NCI-H146 treated with DMSO at 0.1 percent for 48 hours (cell line): Measurements from ENCODE around the gene RAB36.

Experiments
- DNase-seq: peaks from one replicate; lab custom pipeline; 2025; ENCODE audit not compliant: unreplicated experiment; lab: John Stamatoyannopoulos, UW

RAB36 gene, protein sequence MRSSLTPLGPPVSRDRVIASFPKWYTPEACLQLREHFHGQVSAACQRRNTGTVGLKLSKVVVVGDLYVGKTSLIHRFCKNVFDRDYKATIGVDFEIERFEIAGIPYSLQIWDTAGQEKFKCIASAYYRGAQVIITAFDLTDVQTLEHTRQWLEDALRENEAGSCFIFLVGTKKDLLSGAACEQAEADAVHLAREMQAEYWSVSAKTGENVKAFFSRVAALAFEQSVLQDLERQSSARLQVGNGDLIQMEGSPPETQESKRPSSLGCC

DNA sequence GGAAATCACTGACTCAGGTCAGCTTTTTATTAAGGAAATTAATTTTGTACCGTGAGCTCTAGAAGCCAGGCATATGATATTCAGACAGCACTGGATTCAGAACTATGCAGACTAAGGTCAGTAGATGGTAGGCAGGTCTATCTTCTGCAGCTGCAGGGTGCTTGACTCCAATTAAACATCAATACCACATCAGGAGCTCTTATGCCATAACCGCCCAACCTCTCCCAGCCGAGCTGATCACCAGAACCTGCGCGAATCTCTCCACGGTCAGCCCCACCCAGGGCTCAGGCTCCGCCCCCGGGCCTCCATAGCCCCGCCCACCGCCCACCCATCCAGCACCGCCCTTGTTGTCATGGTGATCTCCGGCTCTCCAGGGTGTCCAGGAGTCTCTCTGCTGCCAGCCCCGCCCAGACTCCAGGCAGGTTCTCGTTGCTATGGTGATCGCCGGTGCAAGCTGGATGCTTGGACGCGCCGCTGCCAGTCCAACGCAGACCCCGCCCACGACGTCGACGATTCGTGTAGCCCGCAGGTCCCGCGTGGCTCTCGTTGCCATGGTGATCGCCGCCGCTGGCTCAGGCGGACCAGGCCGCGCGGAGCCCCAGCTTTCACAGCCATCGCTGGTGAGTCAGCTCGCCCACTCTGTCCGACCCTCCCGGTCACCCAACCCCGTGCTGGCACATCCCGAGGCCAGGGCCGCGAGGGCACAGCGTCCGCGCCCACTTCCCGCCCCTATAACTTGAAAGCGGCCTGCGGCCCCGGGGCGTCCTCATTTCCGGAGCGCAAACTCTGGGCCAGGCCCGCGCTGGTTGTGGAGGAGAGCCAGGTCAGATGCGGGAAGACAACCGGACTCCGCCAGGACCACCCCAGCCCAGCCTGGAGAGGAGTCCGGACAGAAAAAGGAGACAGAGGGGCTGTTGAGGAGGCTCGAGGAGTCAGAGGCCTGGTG lies at the start of gene RAB36:
Gene RAB36, plus strand, starts transcription at position 546 of the 946 bp plus-strand sequence. CDS start 1,140 bp downstream, outside the sequence.
- DNase-seq: peak; percentile 95

DNA sequence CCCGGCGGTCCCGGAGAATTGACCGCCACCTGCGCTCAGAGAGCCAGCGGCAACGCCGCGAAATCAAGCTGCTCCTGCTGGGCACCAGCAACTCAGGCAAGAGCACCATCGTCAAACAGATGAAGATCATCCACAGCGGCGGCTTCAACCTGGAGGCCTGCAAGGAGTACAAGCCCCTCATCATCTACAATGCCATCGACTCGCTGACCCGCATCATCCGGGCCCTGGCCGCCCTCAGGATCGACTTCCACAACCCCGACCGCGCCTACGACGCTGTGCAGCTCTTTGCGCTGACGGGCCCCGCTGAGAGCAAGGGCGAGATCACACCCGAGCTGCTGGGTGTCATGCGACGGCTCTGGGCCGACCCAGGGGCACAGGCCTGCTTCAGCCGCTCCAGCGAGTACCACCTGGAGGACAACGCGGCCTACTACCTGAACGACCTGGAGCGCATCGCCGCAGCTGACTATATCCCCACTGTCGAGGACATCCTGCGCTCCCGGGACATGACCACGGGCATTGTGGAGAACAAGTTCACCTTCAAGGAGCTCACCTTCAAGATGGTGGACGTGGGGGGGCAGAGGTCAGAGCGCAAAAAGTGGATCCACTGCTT lies 49.4 kb upstream of the RAB36 start:
- DNase-seq: no peak

DNA sequence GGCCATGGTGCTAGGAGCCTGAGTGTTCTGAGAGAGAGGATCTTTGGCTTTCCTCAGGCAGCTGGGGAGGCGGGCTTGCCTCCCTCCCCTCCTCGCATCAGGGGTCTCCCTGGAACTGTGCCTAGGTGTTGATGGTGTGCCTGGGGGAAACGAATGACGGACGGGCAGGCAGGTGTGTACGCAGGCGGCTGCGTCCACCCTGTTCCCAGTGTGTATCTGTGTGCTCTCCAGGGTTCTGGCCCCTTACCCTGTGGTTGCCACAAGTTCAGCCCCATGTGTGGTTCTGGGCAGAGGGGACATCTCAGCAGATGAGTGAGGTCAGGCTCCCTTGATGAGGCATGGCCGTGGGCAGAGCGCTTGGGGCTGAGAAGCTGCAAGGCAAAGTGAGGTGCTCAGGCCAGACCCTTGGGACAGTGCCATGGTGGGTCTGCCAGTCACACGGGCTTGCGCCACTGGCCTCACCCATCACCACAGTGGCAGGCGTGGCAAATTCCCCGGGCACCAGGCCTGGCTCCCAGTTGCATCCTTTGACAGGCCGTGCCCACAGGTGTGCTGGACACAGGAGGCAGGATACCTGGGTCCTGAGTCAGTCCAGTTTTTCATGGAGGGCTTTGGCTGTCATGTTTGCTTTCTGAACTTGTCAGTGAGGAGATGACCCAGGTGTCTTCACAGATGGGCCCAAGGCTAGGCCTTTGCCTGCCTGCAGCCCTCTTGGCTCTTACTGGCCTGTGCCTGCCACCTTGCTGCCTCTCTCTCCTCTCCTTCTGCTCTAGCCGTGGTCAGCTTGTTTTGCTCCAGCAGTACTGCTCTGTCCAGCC lies 47.7 kb upstream of the RAB36 start:
- DNase-seq: no peak

DNA sequence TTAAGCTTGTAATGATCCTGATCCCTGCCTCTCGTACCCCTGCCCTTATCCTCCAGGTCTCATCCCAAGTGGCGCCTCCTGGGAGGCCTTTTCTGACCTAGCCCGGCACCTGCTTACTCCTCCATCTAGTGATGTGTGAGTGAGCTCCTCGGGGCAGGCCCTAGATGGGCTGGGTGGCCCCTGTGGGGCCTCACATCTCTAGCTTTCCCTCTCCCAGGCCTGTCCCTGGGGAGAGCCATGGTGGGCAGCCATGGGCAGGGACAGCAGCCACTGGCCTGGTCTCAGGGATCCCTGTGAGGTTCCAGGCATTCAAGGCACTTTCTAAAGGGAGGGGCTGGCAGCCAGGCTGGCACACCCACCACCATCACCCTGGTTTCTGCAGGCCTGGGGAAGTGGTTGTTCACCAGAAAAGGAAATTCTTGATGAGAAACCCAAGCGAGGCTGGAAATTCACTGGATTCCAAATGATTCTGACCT lies 47.0 kb upstream of the RAB36 start:
- no peak for DNase-seq

DNA sequence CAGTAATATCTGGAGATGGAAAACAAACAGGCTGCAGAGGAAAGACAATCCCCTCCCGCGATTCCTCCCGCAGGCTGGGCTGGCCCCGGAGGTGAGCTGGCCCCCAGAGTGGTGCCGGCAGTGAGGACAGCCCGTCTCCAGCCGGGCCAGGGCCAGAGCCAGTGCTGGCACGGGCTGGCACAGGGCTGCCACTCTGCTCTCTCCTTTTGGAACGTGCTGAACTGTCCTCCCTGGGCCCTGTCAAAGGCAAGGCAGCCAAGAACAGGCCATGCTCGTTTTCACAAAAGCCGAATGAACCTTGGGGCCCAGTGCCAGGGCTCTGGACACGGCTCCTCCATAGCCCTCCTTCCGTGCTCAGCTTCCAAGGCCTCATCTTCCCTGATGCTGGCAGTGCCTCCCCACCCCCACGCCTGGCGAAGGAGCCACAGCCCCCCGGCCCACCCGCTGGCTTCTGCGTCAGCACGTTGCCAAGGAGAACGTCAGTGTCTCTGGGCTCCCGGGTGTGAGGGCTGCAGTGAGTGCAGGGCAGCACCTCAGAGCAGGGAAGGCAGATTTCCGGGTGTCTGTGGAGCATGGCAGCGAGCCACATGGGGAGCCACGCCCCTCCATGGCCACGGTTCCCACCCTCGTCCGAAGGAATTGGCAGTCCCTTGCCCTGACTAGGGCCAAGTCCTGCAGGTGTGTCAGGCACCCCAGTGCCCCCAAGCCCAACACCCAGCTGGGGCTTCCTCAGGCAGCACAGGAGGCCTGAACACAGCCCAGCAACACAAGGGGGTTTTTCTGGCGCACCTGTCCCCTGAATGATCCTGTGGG lies 46.4 kb upstream of the RAB36 start:
- DNase-seq: no peak

DNA sequence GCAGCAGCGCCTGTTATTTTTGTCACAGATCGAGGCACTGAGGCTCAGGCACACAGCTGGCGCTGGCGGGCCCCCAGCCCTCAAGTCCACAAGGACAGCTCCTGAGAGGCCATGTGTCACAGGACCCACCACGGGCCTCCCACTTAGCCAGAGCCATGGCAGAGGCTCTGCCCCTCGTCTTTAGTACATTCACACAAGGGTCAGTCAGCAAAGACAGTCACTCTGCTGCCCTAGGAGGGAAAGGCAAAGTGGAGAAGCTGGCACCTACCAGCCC lies 45.8 kb upstream of the RAB36 start:
- no peak for DNase-seq

DNA sequence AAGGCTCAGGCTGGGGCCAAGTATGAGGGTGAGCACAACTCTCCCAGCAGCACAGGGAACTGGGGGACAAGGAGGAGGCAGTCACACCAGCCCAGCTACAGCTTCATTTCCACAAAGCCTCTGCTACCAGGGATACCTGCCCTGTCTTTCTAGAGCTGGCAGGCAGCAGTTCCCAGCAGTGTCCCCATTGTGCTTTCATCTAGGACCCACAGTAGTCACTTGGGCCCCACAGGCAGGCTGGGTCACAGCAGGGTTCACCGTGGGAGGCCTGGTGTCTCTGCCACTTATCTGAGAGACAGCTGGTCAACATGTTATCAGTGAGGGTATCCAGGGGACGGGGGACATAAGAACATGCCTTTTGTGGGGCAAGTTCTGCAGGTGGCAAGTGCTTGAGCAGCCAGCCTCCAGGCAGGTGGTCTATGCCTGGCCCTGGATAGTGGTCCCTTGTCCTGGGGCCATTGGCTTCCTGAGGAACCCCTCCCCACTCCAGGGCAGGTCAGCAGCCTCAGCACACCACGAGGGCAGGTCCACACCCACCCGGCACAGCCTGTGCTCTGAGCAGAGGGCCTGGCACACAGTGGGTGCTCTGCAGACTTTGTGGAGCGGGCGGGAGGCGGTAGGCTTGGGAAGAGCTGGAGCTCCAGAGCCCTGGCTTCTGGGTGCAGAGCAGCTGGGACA lies 45.0 kb upstream of the RAB36 start:
- peak; percentile 28 for DNase-seq

DNA sequence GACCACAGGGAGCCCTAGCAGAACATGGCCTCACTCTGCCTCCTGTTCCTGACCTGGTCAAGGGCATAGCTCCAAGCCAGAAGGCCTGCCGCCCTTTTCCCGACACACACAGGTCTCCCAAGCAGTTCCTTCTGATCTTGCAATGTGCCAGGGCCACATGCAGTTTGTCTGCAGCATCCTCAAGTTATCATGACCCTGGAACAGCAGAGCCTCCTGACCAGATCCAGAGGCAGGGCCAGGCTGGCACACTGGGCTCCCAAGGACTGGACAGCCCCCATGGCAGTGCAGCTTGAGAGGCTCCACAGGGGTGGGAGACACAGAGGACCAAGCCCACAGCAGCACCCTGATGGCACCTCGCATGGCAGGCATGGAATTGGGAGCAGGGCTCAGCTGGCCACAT lies 43.8 kb upstream of the RAB36 start:
- no peak for DNase-seq

DNA sequence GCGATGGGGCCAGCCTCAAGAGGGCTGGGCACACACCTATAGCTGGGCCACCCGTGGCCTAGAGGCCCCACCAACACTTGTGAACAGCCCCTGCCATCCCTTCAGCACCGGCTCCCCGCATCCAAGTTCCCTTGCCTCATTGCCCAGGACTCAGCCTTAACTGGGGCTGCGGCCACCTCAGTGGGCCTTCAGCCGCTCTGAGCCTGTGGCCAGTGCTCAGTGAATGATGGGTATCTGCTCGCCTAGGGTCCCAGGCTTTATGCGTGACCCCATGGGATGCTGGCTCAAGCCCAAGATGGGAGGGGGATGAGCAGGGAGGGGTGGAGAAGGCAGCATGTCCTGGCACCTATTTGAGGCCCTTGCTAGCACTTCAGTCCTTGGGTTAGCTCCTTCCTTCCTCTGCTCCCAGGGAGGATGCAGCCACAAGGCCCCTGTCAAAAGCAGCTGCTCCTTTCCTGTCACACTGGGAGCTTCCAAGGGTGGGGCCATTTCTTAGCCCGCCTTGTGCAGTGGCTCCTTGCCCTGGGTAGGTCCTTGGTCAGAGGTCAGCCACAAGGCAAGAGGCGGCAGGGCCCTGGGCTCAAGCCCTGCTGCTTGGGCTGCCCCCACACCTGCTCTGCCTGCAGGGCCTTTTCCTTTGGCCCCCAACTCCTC lies 43.1 kb upstream of the RAB36 start:
- DNase-seq: no peak

DNA sequence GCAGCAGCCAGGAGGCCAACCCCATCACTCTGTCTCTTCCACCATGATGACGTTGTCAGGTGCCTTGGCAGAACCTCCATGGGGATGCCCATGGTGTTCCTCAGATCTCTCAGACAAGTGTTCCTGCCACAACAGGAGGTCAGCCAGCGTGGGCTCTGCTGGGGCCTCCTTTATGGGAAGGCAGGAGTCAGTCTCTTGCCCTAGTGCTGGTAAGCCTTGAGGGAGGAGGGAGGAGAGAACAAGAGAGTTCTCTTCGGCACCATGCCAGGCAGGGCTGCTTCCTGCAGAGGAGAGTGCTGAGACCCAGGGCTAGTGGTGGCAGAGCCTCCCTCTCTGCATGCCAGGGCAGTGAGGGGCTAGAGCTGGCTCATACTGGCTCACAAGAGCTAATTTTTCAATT lies 42.5 kb upstream of the RAB36 start:
- no peak for DNase-seq

DNA sequence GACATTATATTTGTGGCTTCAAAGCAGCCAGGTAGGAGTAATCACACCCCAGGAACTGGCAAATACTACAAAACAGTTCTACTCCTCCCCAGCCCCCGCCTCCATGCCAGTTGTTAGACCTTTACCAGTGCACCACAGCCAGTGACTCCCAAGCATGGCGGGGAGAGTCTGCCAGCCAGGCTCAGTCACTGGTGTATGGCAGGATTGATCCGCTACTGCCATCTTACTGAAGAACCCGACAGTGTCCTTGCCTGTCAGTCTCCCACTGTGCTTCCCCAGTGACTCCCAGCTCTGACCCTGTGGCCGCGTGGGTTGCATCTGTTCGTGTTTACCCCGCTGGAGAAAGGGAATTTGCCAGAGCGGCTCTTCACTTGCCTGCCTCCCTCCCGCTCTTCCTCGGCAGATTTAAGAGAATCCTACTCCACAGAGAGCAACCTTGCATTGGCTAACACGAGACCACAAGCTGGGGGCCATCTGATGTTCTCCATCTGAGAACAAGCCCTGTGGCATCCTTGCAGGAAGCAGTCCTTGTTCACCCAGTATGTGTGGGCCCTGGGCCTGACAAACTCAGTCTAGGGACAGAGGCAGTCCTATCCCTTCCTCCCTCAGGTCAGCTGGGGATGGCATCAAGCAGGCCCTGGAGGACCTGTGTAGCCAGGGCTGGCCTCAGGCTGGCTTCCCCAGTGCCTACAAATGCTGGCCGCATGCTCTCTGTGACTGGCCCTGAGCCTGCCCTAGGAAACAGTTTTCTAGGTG lies 41.9 kb upstream of the RAB36 start:
- DNase-seq: no peak

DNA sequence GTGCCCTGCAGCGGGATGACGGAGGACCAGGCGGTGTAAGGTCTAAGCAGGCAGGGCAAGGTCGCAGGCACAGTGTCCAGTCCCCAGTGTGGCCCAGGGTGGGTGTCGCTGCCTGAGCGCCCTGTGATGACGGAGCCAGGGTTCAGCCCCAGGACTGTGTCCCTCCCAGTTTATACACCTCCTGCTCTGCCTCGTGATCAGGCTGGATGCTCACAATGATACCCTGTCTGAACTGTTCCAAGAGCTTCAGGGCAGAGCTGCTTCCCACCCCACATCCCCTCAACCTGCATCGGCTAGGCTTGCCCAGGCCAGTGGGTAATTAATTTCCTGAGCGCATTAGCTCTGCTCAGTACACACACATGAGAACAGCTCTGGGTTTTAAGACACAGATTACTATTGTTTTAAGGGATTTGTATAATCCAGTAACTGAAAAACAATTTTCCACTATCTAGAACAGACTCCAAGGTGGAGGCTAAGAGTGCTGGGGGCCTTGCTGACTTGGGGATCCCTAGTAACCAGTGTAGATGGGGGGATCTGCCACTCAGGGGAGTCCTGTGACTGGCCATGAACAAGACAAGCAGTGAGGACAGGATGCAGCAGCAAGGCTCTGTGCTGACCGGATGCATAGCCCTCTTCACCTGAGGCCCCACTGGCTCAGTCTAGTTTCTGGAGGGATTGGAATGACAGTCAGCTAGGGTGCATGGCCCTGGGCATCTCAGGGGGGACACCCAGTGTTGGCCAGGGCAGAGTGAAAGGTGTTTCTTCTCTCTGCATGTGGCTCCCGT lies 40.9 kb upstream of the RAB36 start:
- DNase-seq: no peak

DNA sequence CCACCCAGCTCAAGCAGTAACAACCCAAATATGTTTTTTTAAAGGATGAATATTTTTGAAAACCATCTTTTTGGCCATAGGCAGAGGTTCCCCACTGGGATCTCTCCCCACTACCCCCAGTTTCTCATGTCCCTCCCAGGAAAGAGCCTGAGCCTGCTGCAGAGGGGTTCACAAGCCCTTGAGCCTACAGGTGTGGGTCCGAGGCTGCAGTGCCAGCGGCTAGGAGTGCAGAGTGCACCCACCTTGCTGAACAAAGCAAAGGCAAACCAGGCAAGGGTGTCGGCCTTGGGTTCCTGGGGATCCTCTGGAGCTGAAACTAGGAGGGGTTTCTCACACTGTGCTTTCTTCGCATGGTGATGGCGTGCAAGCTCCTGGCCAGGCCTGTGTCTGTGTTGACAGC lies 40.0 kb upstream of the RAB36 start:
- DNase-seq: no peak

DNA sequence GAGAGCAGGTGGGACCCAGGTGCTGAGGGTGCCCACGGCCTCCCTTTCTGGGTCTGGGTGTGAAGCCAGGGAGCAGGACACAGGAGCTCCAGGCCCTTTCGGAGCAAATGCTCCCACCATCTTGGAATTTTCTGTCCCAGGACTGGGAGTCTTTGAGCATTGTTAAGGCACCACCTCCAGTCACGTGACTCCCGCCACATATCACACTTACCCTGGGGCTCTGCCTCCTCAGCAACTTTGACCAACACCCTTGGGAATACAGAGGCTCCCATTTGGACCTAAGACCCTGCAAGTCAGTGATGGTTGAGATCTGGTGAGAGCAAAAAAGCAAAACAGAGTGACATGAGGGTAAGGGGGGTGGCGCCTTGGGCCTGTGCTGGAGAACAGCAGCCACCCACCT lies 39.4 kb upstream of the RAB36 start:
- no peak for DNase-seq

DNA sequence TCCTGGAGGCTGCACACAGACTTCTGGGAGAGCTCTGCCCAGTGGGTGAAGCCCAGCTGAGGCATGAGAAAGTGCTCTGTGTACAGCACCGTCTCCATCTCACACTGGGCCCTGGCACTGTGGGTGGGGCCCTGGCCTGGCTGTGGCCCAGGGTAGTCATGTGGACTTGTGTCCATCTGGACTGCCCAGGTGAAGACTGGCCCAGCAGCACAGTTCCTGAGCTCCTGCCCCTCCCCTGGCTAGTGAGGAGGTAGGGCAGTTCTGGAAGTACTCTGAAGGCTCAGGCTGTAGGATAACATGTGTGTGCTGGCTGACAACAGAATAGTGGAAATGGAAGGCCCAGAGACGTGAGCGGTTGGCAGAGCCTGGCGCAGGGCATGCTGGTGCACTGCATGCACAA lies 38.9 kb upstream of the RAB36 start:
- no peak for DNase-seq

DNA sequence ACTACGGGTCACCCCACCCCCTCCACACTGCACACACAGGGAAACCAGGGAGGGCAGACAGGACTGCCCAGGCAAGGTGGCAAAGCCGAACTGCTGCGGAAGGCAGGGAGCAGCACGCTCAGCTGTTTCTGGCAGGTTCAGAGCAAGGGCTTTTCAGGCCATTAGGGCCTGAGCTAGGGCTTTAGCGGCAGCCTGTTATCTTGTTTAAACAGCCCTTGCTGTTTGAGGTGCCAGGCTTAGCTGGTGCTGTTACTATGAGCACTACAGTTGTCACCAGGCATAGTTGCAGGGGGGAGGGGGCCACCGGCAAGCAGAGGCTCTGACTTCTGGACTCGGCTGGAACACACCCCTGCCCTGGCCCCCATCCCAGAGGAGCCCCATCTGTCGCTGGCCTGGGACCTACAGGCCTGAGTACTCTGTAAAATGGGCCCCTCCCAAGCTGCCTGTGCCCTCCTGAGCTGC lies 38.3 kb upstream of the RAB36 start:
- DNase-seq: no peak

DNA sequence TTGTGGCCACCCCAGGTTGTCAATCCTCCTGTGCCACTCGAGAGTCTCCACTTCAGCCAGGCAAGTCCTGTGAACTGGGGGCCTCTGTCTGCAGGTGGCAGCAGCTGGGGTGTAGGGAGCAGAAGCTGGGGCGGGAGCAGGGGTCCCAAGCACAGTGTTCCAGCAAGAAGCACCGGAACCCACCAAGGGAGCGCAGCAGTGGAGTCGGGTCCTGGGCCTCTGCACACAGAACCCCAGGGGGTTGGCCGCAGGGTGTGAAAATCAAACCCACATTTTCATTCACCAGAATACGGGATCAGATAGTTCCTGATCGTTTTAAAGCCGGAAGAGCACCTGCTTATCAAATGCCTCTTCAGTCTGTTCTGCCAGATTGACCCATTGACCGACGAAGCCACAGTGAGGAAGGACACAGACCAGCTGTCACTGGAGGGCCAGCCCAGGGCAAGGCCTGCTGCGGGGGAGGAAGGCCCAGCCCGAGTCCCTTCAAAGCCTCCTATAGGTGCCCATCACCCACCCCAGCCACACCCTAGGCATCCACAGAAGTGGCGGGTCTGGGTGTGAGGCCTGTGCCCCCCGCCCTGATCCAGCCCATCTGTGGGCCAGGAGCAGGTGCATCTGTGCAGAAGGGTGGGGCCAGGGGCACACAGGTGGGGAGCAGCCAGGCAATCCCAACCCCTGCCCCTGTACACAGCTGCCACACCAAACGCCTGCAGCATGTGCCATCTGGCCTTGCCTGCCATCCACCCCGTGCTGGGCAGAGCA lies 37.6 kb upstream of the RAB36 start:
- DNase-seq: no peak
